ENCODE results near the gene ITPK1. TPM values are rescaled to one million over a fixed set of nuclear protein-coding genes. Genes with fewer than 3 reads are reported as not detected.

ITPK1 gene
- total RNA-seq, 2 experiments from 2014 or later, result 17.8 to 34.7 TPM

DNA sequence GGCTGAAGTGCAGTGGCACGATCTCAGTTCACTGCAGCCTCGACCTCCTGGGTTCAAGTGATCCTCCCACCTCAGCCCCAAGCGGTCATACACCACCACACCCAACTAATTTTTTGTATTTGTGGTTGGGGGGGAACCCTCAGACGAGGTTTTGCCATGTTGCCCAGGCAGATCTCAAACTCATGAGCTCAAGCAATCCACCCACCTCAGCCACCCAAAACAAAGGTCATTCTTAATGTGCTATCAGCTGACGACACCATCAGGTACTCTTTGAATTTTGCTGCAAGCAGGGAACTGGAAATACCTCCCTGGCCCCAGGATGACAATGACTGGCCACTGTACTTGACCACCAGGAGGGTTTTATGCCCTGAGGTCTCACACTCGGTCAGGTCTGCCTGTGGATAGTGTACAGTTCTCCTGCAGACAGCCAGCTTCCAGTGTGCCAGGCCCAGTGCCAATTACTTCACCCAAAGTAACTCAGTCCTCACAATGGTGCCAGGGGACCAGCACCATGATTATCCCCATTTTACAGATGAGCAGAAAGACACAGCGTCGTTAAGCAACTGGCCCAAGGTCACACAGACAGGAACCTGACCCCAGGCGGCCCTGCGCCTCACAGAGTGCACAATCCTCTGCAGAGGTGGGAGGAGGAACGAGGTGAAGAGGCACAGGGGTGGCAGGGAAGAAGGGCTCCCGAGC is 42.9 kb downstream of the ITPK1 start:
- no peaks in the 10 kb centered on the region for H3K9me2 ChIP-seq (ENCODE audit: insufficient read depth, low read length)
- intact Hi-C loops (cut with micrococcal nuclease; ENCODE audit: unreplicated experiment), result no loop called here
- no peaks in the 10 kb centered on the region for H3K9me3 ChIP-seq (ENCODE audit: low read length)
- no peak for DNase-seq (ENCODE audit: low spot score)
- BruUV-seq (replicated peaks), result no TSS peak
- no peaks in the 10 kb centered on the region for H4K20me1 ChIP-seq (ENCODE audit: insufficient read depth, low read length)
- no peak for TF ChIP-seq EZH2phosphoT487 (IDR thresholded peaks at IDR 0.05; ENCODE audit: borderline replicate concordance, low read depth, low read length)
- TF ChIP-seq, protein P1, sequence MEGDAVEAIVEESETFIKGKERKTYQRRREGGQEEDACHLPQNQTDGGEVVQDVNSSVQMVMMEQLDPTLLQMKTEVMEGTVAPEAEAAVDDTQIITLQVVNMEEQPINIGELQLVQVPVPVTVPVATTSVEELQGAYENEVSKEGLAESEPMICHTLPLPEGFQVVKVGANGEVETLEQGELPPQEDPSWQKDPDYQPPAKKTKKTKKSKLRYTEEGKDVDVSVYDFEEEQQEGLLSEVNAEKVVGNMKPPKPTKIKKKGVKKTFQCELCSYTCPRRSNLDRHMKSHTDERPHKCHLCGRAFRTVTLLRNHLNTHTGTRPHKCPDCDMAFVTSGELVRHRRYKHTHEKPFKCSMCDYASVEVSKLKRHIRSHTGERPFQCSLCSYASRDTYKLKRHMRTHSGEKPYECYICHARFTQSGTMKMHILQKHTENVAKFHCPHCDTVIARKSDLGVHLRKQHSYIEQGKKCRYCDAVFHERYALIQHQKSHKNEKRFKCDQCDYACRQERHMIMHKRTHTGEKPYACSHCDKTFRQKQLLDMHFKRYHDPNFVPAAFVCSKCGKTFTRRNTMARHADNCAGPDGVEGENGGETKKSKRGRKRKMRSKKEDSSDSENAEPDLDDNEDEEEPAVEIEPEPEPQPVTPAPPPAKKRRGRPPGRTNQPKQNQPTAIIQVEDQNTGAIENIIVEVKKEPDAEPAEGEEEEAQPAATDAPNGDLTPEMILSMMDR (conservative IDR thresholded peaks at IDR 0.05; ENCODE audit: low read length), result no peak
- H3K27ac ChIP-seq (ENCODE audit: low read depth, low read length, poor library complexity, severe bottlenecking), result no peak overlapping the region
- CTCF ChIA-PET (ENCODE audit: unreplicated experiment), result no interaction called here
- no peak overlapping the region for H3K4me3 ChIP-seq (ENCODE audit: low read depth, low read length, poor library complexity, severe bottlenecking)
- no peaks in the 10 kb centered on the region for H3K79me2 ChIP-seq (ENCODE audit: insufficient read depth, low read depth, low read length)
- H3K4me2 ChIP-seq (ENCODE audit: low read length), result no peak overlapping the region
- H2AFZ ChIP-seq (ENCODE audit: low read length), result no peak overlapping the region
- H3K4me1 ChIP-seq (ENCODE audit: insufficient read depth, low read length, poor library complexity, severe bottlenecking), result peaks cover 14% of the 10 kb centered on the region
- no peaks in the 10 kb centered on the region for H3K36me3 ChIP-seq (ENCODE audit: insufficient read depth, low read length)
- POLR2A ChIA-PET, result interaction anchor here (1.0 kb wide), 1 partner anchor 39 kb away, joined by 3 read pairs; no protein-coding TSS in a partner anchor

DNA sequence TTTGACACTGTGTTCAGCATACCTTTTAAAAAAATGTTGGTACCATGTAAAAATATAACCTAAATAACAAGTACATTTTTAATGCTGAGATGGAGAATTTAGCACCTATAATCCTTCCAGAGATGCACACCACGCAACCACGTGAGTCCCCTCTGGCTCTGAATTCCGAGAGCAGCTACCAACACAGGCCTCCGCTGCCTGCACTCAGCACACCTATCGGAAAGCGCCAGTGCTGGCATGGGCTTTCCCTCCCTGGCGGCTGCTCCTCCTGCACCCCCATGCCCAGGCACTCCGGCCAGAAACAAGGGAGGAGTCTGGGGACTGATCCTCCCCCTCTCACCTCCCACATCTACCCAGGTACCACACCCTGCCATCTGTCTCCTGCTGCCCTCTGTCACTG is 47.0 kb downstream of the ITPK1 start:
- intact Hi-C loops (cut with micrococcal nuclease; ENCODE audit: unreplicated experiment), result no loop called here
- TF ChIP-seq, protein P1 (conservative IDR thresholded peaks at IDR 0.05; ENCODE audit: low read length), result no peak
- no peak for TF ChIP-seq EZH2phosphoT487 (IDR thresholded peaks at IDR 0.05; ENCODE audit: borderline replicate concordance, low read depth, low read length)
- POLR2A ChIA-PET, result no interaction called here

DNA sequence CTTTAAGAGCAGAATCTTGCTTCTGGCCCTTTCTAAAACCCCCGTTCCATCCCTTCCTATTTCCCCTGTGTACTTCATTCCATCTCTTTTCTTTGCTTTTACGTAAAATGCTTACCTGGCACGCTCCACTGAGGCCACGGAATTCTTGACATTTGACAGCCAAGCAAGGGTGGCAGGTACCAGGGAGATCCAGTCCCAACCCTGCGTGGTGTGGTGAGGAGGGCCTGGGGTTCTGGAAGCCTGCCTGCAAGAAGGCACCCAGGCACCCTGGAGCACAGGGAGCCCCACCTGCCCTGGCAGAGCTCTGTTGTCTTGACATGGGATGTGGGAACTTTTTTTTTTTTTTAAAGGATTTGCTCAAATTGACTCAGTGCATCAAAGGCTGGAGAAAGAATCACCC is 48.6 kb downstream of the ITPK1 start:
- Histone ChIP-seq H3K4me3 (ENCODE audit: low read depth, low read length, poor library complexity, severe bottlenecking) (no peak overlapping the region), H3K4me1 (ENCODE audit: insufficient read depth, low read length, poor library complexity, severe bottlenecking) (peaks cover 21% of the 10 kb centered on the region), H3K4me2 (ENCODE audit: low read length) (no peak overlapping the region), H3K9me3 (ENCODE audit: low read length) (no peaks in the 10 kb centered on the region), H3K79me2 (ENCODE audit: insufficient read depth, low read depth, low read length) (no peaks in the 10 kb centered on the region), H4K20me1 (ENCODE audit: insufficient read depth, low read length) (no peaks in the 10 kb centered on the region; the same call in 1 of the 2 replicates), H3K27ac (ENCODE audit: low read depth, low read length, poor library complexity, severe bottlenecking) (no peak overlapping the region), H2AFZ (ENCODE audit: low read length) (no peak overlapping the region), H3K9me2 (ENCODE audit: insufficient read depth, low read length) (no peaks in the 10 kb centered on the region), H3K36me3 (ENCODE audit: insufficient read depth, low read length) (no peaks in the 10 kb centered on the region)
- intact Hi-C loops (cut with micrococcal nuclease; ENCODE audit: unreplicated experiment), result no loop called here
- no peak for TF ChIP-seq EZH2phosphoT487 (IDR thresholded peaks at IDR 0.05; ENCODE audit: borderline replicate concordance, low read depth, low read length)
- TF ChIP-seq, protein P1 (conservative IDR thresholded peaks at IDR 0.05; ENCODE audit: low read length), result no peak
- POLR2A ChIA-PET, result interaction anchor here (0.5 to 1.5 kb wide), 2 partner anchors 30 to 45 kb away, joined by 4 to 5 read pairs; no protein-coding TSS in a partner anchor
- no peak for DNase-seq (ENCODE audit: low spot score)
- no TSS peak for BruUV-seq (replicated peaks)
- CTCF ChIA-PET (ENCODE audit: unreplicated experiment), result no interaction called here

More for the DNA sequence above, 47.0 kb downstream of the ITPK1 start:
- BruUV-seq (replicated peaks), result no TSS peak
- no peaks in the 10 kb centered on the region for H3K79me2 ChIP-seq (ENCODE audit: insufficient read depth, low read depth, low read length)
- peaks cover 28% of the 10 kb centered on the region for H3K4me1 ChIP-seq (ENCODE audit: insufficient read depth, low read length, poor library complexity, severe bottlenecking)
- no peak overlapping the region for H2AFZ ChIP-seq (ENCODE audit: low read length)
- H4K20me1 ChIP-seq (ENCODE audit: insufficient read depth, low read length), result no peaks in the 10 kb centered on the region
- no peaks in the 10 kb centered on the region for H3K36me3 ChIP-seq (ENCODE audit: insufficient read depth, low read length)
- no peak overlapping the region for H3K4me3 ChIP-seq (ENCODE audit: low read depth, low read length, poor library complexity, severe bottlenecking)
- no peak for DNase-seq (ENCODE audit: low spot score)
- H3K4me2 ChIP-seq (ENCODE audit: low read length), result no peak overlapping the region
- no peaks in the 10 kb centered on the region for H3K9me2 ChIP-seq (ENCODE audit: insufficient read depth, low read length)
- no peak overlapping the region for H3K27ac ChIP-seq (ENCODE audit: low read depth, low read length, poor library complexity, severe bottlenecking)
- CTCF ChIA-PET (ENCODE audit: unreplicated experiment), result no interaction called here
- H3K9me3 ChIP-seq (ENCODE audit: low read length), result no peaks in the 10 kb centered on the region

All from OCI-LY7 (cell line).